ENCODE results near the gene METTL25.

The METTL25 gene

GRCh38 chr12:82510386-82510785 is 152.1 kb downstream of the METTL25 start:
- Mint-ChIP-seq H3K4me1 (peaks cover 18% of the 10 kb centered on the region), H3K27ac (no peak overlapping the region), H3K4me3 (no peak overlapping the region), H3K9me3 (no peaks in the 10 kb centered on the region), H3K36me3 (ENCODE audit: low read depth) (no peaks in the 10 kb centered on the region), H3K27me3 (ENCODE audit: low read depth) (peaks cover 3% of the 10 kb centered on the region)
- no peak for TF ChIP-seq CTCF (IDR thresholded peaks at IDR 0.05; ENCODE audit: unreplicated experiment in 3 of 3)

GRCh38 chr12:82514880-82515279 is 156.6 kb downstream of the METTL25 start:
- no peak for TF ChIP-seq CTCF (IDR thresholded peaks at IDR 0.05; ENCODE audit: unreplicated experiment in 3 of 3)
- H3K27me3 Mint-ChIP-seq (ENCODE audit: low read depth): peaks cover 3% of the 10 kb centered on the region
- H3K27ac Mint-ChIP-seq: no peak overlapping the region
- H3K4me1 Mint-ChIP-seq: no peaks in the 10 kb centered on the region
- H3K36me3 Mint-ChIP-seq (ENCODE audit: low read depth): no peaks in the 10 kb centered on the region
- no peaks in the 10 kb centered on the region for H3K9me3 Mint-ChIP-seq
- H3K4me3 Mint-ChIP-seq: no peak overlapping the region

GRCh38 chr12:82515652-82516051 is 157.3 kb downstream of the METTL25 start:
- Mint-ChIP-seq H3K27ac (no peak overlapping the region), H3K9me3 (no peaks in the 10 kb centered on the region), H3K4me3 (no peak overlapping the region), H3K4me1 (no peaks in the 10 kb centered on the region), H3K36me3 (ENCODE audit: low read depth) (no peaks in the 10 kb centered on the region), H3K27me3 (ENCODE audit: low read depth) (peaks cover 3% of the 10 kb centered on the region)
- TF ChIP-seq CTCF (IDR thresholded peaks at IDR 0.05; ENCODE audit: unreplicated experiment in 3 of 3): no peak

- peaks cover 3% of the 10 kb centered on the region for H3K27me3 Mint-ChIP-seq (ENCODE audit: low read depth)
- H3K4me3 Mint-ChIP-seq: no peak overlapping the region
- peaks cover 5% of the 10 kb centered on the region for H3K4me1 Mint-ChIP-seq
These were observed 158.7 kb downstream of the METTL25 start for GRCh38 chr12:82517027-82517426.

GRCh38 chr12:82517808-82518207 is 159.5 kb downstream of the METTL25 start:
- H3K27ac Mint-ChIP-seq: no peak overlapping the region
- H3K9me3 Mint-ChIP-seq: no peaks in the 10 kb centered on the region
- peaks cover 3% of the 10 kb centered on the region for H3K27me3 Mint-ChIP-seq (ENCODE audit: low read depth)
- peaks cover 9% of the 10 kb centered on the region for H3K4me1 Mint-ChIP-seq
- no peak for TF ChIP-seq CTCF (IDR thresholded peaks at IDR 0.05; ENCODE audit: unreplicated experiment in 3 of 3)
- H3K4me3 Mint-ChIP-seq: no peak overlapping the region
- no peaks in the 10 kb centered on the region for H3K36me3 Mint-ChIP-seq (ENCODE audit: low read depth)

More at GRCh38 chr12:82517027-82517426, 158.7 kb downstream of the METTL25 start:
- Mint-ChIP-seq H3K36me3 (ENCODE audit: low read depth) (no peaks in the 10 kb centered on the region), H3K27ac (no peak overlapping the region), H3K9me3 (no peaks in the 10 kb centered on the region)
- TF ChIP-seq CTCF (IDR thresholded peaks at IDR 0.05; ENCODE audit: unreplicated experiment in 3 of 3): no peak

GRCh38 chr12:82519510-82519909 is 161.2 kb downstream of the METTL25 start:
- Mint-ChIP-seq H3K27me3 (ENCODE audit: low read depth) (no peaks in the 10 kb centered on the region), H3K4me3 (no peak overlapping the region), H3K36me3 (ENCODE audit: low read depth) (no peaks in the 10 kb centered on the region), H3K4me1 (peaks cover 24% of the 10 kb centered on the region), H3K27ac (no peak overlapping the region), H3K9me3 (no peaks in the 10 kb centered on the region)
- TF ChIP-seq CTCF (IDR thresholded peaks at IDR 0.05; ENCODE audit: unreplicated experiment in 3 of 3): no peak
